HCT116 (cell line): ENCODE results near the gene IGFL3. TPM values are rescaled to one million over a fixed set of nuclear protein-coding genes. Genes with fewer than 3 reads are reported as not detected.

Experiments
- ATAC-seq: fragments of 200-7000 bp; cut with Tn5 transposase; 2 replicates; pipeline ENCODE4 v1.9.1; 2020; ENCODE audit warnings: mild to moderate bottlenecking, moderate library complexity
- BruUV-seq: library from RNA; stranded (reverse); fragments of 400-500 nt; replicated peaks from 2 replicates; lab custom pipeline; 2021; lab: Mats Ljungman, UMichigan
- CTCF ChIA-PET: fragments of 300-600 bp; sonication (Branson Sonifier 250); formaldehyde crosslinking; loops from one replicate; lab custom pipeline; 2021; ENCODE audit warnings: antibody characterized with exemption; lab: Charles Lee
- POLR2A ChIA-PET: fragments of 300-600, 350-600 bp; sonication (Branson Sonifier 250); formaldehyde crosslinking; loops from one replicate; lab custom pipeline; 2021; ENCODE audit warnings: antibody characterized with exemption; lab: Charles Lee
- RAD21 ChIA-PET, 2 experiments: fragments of 300-600 bp; sonication (Branson Sonifier 250); formaldehyde crosslinking; loops; one replicate each; lab custom pipeline; 2023; ENCODE audit warnings: low total read pairs in 2 of 2; ENCODE audit not compliant: uncharacterized antibody in 2 of 2, unreplicated experiment in 2 of 2, low non-redundant PET in 1 of 2; lab: Charles Lee
- DNase-seq: peaks from one replicate; pipeline ENCODE4 v3.0.0-alpha.2; 2010; ENCODE audit warnings: low read depth, low spot score
- H2AFZ ChIP-seq: fragments of 200-600 bp; shearing (Covaris generic), sonication (generic); 2 replicates; pipeline ENCODE4 v1.6.1; 2017; ENCODE audit warnings: low read depth, mixed run types, mixed read lengths, antibody characterized with exemption, low read length; ENCODE audit not compliant: poor library complexity, severe bottlenecking
- H3K27ac ChIP-seq: 2 replicates; pipeline ENCODE4 v1.5.1; 2012; ENCODE audit warnings: low read depth, low read length
- H3K27me3 ChIP-seq: fragments of 200-600 bp; sonication (generic); 2 replicates; pipeline ENCODE4 v1.6.1; 2016; ENCODE audit warnings: mixed run types, low read length, mixed read lengths; ENCODE audit not compliant: insufficient read depth
- H3K36me3 ChIP-seq, 2 experiments: fragments of 200-500 bp in 1 of 2; fragments of 200-600 bp in 1 of 2; sonication (Bioruptor generic) in 1 of 2; sonication (generic) in 1 of 2; 2 replicates each; pipeline versions ENCODE4 v1.5.1 to v1.6.1; 2014 to 2016; ENCODE audit warnings: low read length in 2 of 2, inconsistent platforms in 1 of 2, mixed read lengths in 1 of 2, mixed run types in 1 of 2; ENCODE audit not compliant: insufficient read depth in 2 of 2, control insufficient read depth in 1 of 2
- H3K4me1 ChIP-seq, 2 experiments: fragments of 200-600 bp in 1 of 2; sonication (generic) in 1 of 2; 2 replicates each; pipeline versions ENCODE4 v1.5.1 to v1.6.1; 2012 to 2017; ENCODE audit warnings: low read length in 2 of 2, inconsistent platforms in 1 of 2, mild to moderate bottlenecking in 1 of 2, mixed read lengths in 1 of 2, mixed run types in 1 of 2, moderate library complexity in 1 of 2; ENCODE audit not compliant: insufficient read depth in 2 of 2, control insufficient read depth in 1 of 2
- H3K4me2 ChIP-seq: fragments of 200-600 bp; sonication (generic); 2 replicates; pipeline ENCODE4 v1.6.1; 2017; ENCODE audit warnings: mixed run types, low read length, mixed read lengths
- H3K4me3 ChIP-seq, 2 experiments: fragments of 200-600 bp in 1 of 2; sonication (generic) in 1 of 2; replicated peaks in 1 of 2; 2 replicates each; pipeline ENCODE4 v1.5.1; 2011 to 2016; ENCODE audit warnings: low read length in 2 of 2, control low read depth in 1 of 2, low read depth in 1 of 2, mild to moderate bottlenecking in 1 of 2, mixed read lengths in 1 of 2, mixed run types in 1 of 2
- H3K79me2 ChIP-seq: fragments of 200-600 bp; sonication (generic); 2 replicates; pipeline ENCODE4 v1.6.1; 2017; ENCODE audit warnings: mild to moderate bottlenecking, mixed run types, low read length, moderate library complexity, mixed read lengths; ENCODE audit not compliant: insufficient read depth
- H3K9ac ChIP-seq: fragments of 200-600 bp; sonication (generic); 2 replicates; pipeline ENCODE4 v1.6.1; 2016; ENCODE audit warnings: low read length, mixed read lengths
- H3K9me2 ChIP-seq: fragments of 200-600 bp; sonication (generic), shearing (Covaris generic); 2 replicates; pipeline ENCODE4 v1.6.1; 2017; ENCODE audit warnings: mixed run types, mild to moderate bottlenecking, moderate library complexity; ENCODE audit not compliant: insufficient read depth
- H3K9me3 ChIP-seq, 2 experiments: fragments of 200-500 bp in 1 of 2; fragments of 200-600 bp in 1 of 2; sonication (Bioruptor generic) in 1 of 2; sonication (generic) in 1 of 2; 2 replicates each; pipeline ENCODE4 v1.6.1; 2014 to 2017; ENCODE audit warnings: low read length in 2 of 2, mixed read lengths in 2 of 2, inconsistent platforms in 1 of 2, low read depth in 1 of 2, mild to moderate bottlenecking in 1 of 2, mixed run types in 1 of 2, moderate library complexity in 1 of 2; ENCODE audit not compliant: control insufficient read depth in 1 of 2, insufficient read depth in 1 of 2
- H4K20me1 ChIP-seq: fragments of 200-600 bp; sonication (generic), shearing (Covaris generic); 2 replicates; pipeline ENCODE4 v1.6.1; 2017; ENCODE audit warnings: mixed run types, mild to moderate bottlenecking, moderate library complexity; ENCODE audit not compliant: insufficient read depth
- ATF3 ChIP-seq: IDR thresholded peaks from 2 replicates; pipeline ENCODE4 v1.6.1; 2012
- CBX3 ChIP-seq: IDR thresholded peaks from 2 replicates; pipeline ENCODE4 v1.6.1; 2012; ENCODE audit warnings: low read depth
- EZH2 ChIP-seq: fragments of 200-600 bp; sonication (generic); IDR thresholded peaks from 2 replicates; pipeline ENCODE4 v1.6.1; 2017; ENCODE audit warnings: antibody characterized with exemption, mixed run types
- FOSL1 ChIP-seq: IDR thresholded peaks from 2 replicates; pipeline ENCODE4 v1.6.1; 2012; ENCODE audit warnings: low read depth
- JUND ChIP-seq: IDR thresholded peaks from 2 replicates; pipeline ENCODE4 v1.6.1; 2012
- POLR2AphosphoS5 ChIP-seq: IDR thresholded peaks from 2 replicates; pipeline ENCODE4 v1.6.1; 2011; ENCODE audit warnings: mild to moderate bottlenecking, low read depth, low read length, moderate library complexity
- RAD21 ChIP-seq: IDR thresholded peaks from 2 replicates; pipeline ENCODE4 v1.6.1; 2012; ENCODE audit warnings: low read depth, mild to moderate bottlenecking
- REST ChIP-seq: IDR thresholded peaks from 2 replicates; pipeline ENCODE4 v1.6.1; 2012; ENCODE audit warnings: low read depth
- SIN3A ChIP-seq: IDR thresholded peaks from 2 replicates; pipeline ENCODE4 v1.6.1; 2012; ENCODE audit warnings: low read depth
- SP1 ChIP-seq: IDR thresholded peaks from 2 replicates; pipeline ENCODE4 v1.6.1; 2012; ENCODE audit warnings: low read depth
- ZBTB33 ChIP-seq: IDR thresholded peaks from 2 replicates; pipeline ENCODE4 v1.6.1; 2011; ENCODE audit warnings: mild to moderate bottlenecking, low read length, moderate library complexity; ENCODE audit not compliant: insufficient replicate concordance; ENCODE audit errors: extremely low read depth
- ZNF274 ChIP-seq: fragments of 200-500 bp; sonication (Bioruptor generic); IDR thresholded peaks from 2 replicates; pipeline ENCODE4 v1.6.1; 2014; ENCODE audit warnings: mild to moderate bottlenecking, low read depth, low read length, inconsistent platforms
- intact Hi-C: fragments of 100-400 bp; cut with micrococcal nuclease; formaldehyde crosslinking; loops from 2 replicates; pipeline ENCODE4 v1.10.0; 2022
- total RNA-seq: library from RNA; stranded (reverse); gene quantifications from one replicate; pipeline ENCODE4 v1.2.1, GENCODE V29; 2021; ENCODE audit not compliant: unreplicated experiment
- TF ChIP-seq, protein P1 (sequence below), 3 experiments: fragments of 200-600 bp in 1 of 3; sonication (generic) in 1 of 3; IDR thresholded peaks in 2 of 3; conservative IDR thresholded peaks in 1 of 3; 2 replicates each; pipeline ENCODE4 v1.5.1; 2012 to 2017; ENCODE audit warnings: low read depth in 2 of 3, low read length in 2 of 3, antibody characterized with exemption in 1 of 3, borderline replicate concordance in 1 of 3, control low read depth in 1 of 3, mild to moderate bottlenecking in 1 of 3, mixed read lengths in 1 of 3, mixed run types in 1 of 3, moderate library complexity in 1 of 3; ENCODE audit not compliant: insufficient read depth in 1 of 3

Gene IGFL3
- total RNA-seq, 1 experiment from 2014 or later: not detected

GRCh38 chr19:46081928-46082727 is 42.4 kb downstream of the IGFL3 start:
- H3K79me2 ChIP-seq: no peaks in the 10 kb centered on the region
- peaks cover 5 to 10% of the 10 kb centered on the region in 2 experiments; a peak in 2 of 4 replicates for H3K4me1 ChIP-seq
- peak overlapping the region; percentile 14 for H2AFZ ChIP-seq
- ChIA-PET CTCF (interaction anchor here (0.8 to 7.7 kb wide), 7 partner anchors 11 to 190 kb away, joined by 3 to 305 read pairs (median 4); no protein-coding TSS in a partner anchor), RAD21 (interaction anchor here (0.7 to 2.0 kb wide), 4 partner anchors 104 to 183 kb away, joined by 4 to 7 read pairs (median 4); no protein-coding TSS in a partner anchor), POLR2A (no interaction called here)
- H3K27me3 ChIP-seq: peaks cover 27% of the 10 kb centered on the region; the same call in 1 of the 2 replicates
- intact Hi-C loops: loop anchor here (1.0 to 10.0 kb wide), 4 partner anchors 107 to 433 kb away; no protein-coding TSS in a partner anchor
- no peaks in the 10 kb centered on the region for H3K9me3 ChIP-seq
- BruUV-seq: no TSS peak
- no peaks in the 10 kb centered on the region for H4K20me1 ChIP-seq
- DNase-seq (peak; percentile 48), ATAC-seq (peak; percentile 35)
- TF ChIP-seq EZH2 (no peak), POLR2AphosphoS5 (peak; percentile 47; the same call in 1 of the 2 replicates), JUND (no peak), CBX3 (peak; percentile 42; the same call in 1 of the 2 replicates), SIN3A (no peak), FOSL1 (no peak), ATF3 (no peak), REST (no peak), ZNF274 (no peak), SP1 (no peak), ZBTB33 (no peak), RAD21 (peak; percentile 82)
- TF ChIP-seq, protein P1, sequence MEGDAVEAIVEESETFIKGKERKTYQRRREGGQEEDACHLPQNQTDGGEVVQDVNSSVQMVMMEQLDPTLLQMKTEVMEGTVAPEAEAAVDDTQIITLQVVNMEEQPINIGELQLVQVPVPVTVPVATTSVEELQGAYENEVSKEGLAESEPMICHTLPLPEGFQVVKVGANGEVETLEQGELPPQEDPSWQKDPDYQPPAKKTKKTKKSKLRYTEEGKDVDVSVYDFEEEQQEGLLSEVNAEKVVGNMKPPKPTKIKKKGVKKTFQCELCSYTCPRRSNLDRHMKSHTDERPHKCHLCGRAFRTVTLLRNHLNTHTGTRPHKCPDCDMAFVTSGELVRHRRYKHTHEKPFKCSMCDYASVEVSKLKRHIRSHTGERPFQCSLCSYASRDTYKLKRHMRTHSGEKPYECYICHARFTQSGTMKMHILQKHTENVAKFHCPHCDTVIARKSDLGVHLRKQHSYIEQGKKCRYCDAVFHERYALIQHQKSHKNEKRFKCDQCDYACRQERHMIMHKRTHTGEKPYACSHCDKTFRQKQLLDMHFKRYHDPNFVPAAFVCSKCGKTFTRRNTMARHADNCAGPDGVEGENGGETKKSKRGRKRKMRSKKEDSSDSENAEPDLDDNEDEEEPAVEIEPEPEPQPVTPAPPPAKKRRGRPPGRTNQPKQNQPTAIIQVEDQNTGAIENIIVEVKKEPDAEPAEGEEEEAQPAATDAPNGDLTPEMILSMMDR (IDR thresholded peaks at IDR 0.05 in 2 of 3, conservative IDR thresholded peaks at IDR 0.05 in 1 of 3; ENCODE audit: borderline replicate concordance in 1 of 3, insufficient read depth in 1 of 3, low read depth in 2 of 3, low read length in 2 of 3): peak; percentile 58 to 86 (median 72)
- no peak overlapping the region; the same call in 1 of the 2 replicates for H3K4me2 ChIP-seq
- no peak overlapping the region for H3K4me3 ChIP-seq
- no peaks in the 10 kb centered on the region for H3K36me3 ChIP-seq
- H3K9ac ChIP-seq: no peak overlapping the region
- H3K27ac ChIP-seq: no peak overlapping the region
- no peaks in the 10 kb centered on the region for H3K9me2 ChIP-seq
